NCI-H345 (cell line): Measurements from ENCODE around the gene ARMH1.
"Not testable (repeated sequence)": the region's sequence is repeated elsewhere in the genome, so short reads cannot be mapped to it uniquely, and the experiment has no call there.

Experiments used
- DNase-seq: peaks from one replicate; lab custom pipeline; 2025; lab: John Stamatoyannopoulos, UW

Gene ARMH1

GRCh38 chr1:44644806-44645205, 29.7 kb upstream of the ARMH1 start:
- no peak for DNase-seq

DNA sequence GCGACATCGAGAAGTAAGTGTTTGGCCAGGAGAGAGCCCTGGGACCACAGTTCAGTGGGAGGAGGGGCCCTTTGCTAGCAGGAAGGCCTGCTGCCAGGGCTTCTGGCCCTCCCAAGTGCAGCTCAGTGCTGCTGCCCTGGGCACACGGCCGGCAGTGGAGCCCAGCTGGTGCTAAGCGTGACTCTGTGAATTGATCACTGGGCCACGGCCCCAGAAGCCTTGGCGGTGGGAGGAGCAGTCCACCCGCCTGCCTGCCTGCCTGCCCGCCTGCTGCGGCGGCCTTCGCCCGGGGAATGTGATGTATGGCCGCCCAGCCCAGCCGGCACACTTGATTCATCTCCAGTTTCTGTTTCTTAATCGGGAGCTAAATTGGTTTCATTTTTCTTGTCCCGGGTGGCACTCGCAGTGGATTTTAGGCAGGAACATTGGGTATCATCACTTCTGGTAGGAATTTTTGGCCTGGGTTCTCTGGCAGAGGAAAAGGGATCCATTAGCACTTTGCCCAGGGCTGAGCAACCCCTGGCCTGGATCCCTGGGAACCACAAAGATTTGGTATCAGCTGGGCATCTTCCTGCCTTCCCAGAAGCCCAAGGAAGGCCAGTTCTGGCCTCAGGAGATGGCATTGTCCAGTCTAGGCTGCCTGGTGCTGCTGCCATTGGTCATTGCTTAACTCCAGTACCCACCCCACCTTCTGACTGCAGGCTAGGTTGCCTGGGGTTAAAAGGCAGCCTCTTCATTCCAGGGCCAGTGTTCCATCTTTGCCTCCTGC, 28.9 kb upstream of the ARMH1 start:
- no peak for DNase-seq

DNA sequence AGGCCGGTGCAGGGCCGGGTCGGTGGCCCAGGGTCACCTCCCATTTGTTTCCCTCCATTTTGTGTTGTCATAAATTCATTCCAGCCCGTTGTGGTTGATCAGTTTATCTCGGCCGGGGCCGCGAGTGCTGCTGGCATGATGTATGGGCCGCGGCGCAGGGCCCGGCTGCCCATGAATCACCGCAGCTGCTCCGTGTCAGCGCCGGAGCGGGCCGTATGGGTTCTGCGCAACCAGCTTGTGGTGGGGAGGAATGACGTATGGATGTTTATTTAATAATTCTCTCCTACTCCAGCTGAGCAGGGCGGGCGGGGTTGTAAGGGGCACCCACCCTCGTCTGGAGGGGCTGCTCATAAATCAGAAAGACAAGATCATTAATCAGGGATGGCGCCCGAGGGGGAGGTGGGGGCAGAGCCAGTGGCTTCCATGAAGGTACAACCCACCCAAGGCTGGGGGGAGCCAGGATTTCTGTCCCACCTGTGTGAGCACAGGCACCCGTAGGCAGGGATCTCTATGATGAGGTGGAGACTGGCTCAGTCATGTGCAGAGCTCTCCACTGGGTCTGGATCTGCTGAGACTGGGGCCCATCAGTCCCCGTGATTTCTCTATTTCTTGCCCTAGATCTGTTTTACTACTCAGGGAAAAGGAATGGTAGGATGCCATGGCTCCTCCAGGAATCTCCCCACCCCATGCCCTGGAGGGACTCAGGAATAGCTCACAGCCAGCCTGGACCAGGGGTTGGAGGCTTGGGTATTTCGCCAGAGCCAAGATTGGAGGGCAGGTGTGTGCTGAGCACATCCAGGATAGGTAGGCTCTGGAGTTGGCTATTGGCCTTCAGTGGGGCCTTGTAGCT, 28.0 kb upstream of the ARMH1 start:
- DNase-seq: no peak

DNA sequence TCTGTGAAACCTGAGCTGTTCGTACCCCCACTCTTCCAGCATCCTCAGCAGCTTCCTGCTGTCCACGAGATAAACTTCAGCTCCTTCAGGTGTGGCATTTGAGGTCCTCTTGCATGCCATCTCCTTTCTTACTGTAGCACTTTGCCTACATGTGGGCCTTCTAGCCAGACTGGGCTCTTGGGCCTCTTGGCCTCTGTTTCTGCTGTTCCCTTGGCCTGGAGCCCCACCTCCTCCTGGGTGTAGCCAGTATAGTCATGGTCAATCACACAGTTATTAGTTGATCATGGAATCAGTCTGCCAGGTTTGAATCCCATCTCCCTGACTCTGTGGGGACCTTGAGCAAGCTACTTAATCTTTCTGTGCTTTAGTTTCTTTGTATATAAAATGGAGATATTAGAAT, 26.6 kb upstream of the ARMH1 start:
- no peak for DNase-seq

GRCh38 chr1:44648529-44649250, 25.8 kb upstream of the ARMH1 start:
- no peak for DNase-seq

DNA sequence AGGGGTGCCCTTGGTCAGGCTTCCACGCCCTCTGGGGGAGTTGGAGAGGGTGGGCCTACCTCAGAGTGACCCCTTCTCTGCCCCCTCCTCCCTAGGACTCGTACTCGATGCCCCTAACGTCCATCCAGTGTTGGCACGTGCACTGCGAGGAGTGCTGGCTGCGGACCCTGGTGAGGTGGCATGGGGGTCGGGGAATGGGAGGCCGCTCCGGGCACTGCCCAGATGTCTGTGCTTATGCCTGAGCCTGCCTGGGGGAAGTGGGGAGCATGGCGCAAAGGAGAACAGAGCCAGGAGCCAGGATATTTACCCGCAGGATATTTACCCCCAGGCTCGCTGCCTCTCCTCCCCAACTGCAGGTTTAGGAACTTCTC, 24.7 kb upstream of the ARMH1 start:
- no peak for DNase-seq

DNA sequence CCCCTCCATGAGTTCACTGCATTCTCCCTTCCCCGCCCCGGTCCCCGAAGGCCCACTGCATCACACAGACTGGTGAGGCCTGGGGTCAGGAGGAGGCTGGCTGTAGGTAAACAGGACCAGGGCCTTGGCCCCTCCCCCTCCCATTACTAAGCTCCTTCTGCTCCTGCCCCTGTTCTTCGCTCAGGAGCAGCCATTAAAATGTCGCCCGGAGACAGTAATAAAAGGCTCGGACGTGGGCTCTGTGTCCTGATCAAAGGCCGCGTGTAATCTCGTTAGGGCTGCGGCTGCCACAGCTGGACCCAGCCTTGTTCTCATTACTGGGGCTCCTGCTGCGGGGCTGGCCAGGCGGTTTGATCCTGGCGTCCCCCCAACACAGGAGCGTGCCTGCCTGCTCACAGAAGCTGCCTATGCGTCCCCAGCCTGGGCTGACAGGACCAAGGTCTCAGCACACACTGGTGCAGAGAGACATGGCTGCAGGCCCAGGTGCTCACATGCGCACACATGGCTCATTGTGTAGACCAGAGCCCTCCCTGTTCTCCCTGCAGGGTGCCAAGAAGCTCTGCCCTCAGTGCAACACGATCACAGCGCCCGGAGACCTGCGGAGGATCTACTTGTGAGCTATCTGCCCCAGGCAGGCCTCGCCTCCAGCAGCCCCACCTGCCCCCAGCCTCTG, 24.2 kb upstream of the ARMH1 start:
- DNase-seq: no peak

- DNase-seq: no peak
Observed at GRCh38 chr1:44651069-44651468, 23.4 kb upstream of the ARMH1 start.

GRCh38 chr1:44652445-44653106, 21.9 kb upstream of the ARMH1 start:
- DNase-seq: peak; percentile 50

GRCh38 chr1:44653107-44653964, 21.2 kb upstream of the ARMH1 start:
- DNase-seq: no peak

- no peak for DNase-seq
Observed at GRCh38 chr1:44654621-44655187, 19.8 kb upstream of the ARMH1 start.

DNA sequence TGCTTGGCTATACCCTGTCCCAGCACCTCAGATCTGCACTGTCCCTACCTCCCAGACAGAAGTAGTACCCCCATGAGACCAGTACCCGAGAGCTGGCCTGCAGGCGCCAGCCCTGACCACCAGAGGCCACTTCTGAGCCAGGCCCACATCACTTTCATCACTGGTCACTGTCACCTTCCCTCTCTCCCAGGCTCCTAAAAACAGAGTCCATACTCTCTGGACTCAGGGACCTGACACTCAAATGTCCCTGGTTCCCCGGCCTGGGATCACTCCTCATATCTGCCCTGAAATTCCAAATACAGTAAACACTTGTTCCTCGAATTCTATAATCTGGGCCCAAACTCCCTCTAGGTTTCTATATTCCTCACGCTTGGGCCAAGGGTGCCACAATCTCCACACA, 18.9 kb upstream of the ARMH1 start:
- DNase-seq: peak; percentile 6

DNA sequence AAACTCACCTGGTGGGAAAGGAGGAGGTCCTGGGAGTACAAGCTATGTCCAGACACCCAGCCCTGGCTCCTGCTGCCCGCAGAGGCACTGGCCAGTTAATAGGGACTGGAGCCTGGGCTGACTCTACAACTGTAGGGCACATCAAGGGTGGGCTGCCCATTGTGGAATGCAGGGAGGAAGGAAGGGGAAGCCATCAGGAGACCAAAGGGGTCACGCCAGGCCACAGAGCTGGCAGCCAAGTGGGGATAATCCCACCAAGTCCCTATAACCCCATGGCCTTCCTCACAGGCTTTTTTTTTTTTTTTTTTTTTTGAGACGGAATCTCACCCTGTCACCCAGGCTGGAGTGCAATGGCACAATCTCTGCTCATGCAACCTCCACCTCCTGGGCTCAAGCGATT, 14.9 kb upstream of the ARMH1 start:
- DNase-seq: no peak

GRCh38 chr1:44660176-44660575, 14.3 kb upstream of the ARMH1 start:
- DNase-seq: peak; percentile 43

DNA sequence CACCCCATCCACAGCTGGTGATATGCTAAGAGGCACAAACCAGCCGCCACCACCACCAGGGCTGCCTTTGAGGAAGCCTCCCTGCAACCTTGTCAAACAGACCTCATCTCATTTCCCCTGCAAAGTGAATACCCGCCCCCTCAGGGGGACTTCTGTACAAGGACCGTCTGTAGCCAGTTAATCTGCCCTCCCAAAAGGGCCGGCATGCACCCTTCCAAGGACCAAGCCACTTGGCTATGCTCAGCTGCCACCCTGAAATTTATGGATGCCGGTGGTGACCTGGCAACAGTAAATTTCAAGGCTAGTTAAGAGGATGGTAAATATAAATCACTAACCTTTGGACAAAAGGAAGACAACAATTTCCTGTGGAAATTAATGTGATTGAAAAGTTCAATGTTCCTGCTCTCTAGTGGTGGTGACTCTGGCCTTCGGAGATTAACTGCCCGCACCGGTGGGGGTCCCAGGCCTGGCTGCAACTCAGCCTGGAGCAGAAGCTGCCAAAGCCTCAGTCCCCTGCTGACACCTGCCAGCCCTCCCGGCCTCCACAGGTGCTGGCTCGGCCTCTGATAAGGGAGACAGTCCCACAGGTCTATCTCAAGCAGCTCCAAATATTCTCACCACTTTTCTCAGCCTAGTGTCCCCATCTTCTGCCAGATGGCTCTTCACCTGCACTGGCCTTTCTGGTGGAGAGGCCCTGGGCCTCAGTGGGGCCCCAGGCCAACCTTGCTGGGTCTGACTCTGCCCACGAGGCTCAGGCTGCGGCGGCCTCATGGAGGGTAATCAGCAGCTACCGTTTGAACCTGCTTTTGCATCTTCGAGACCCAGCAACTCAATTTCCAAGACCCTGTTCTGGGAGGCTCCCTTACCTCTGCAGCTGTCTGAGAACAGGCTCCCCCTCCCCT, 12.5 kb upstream of the ARMH1 start:
- DNase-seq: no peak

DNA sequence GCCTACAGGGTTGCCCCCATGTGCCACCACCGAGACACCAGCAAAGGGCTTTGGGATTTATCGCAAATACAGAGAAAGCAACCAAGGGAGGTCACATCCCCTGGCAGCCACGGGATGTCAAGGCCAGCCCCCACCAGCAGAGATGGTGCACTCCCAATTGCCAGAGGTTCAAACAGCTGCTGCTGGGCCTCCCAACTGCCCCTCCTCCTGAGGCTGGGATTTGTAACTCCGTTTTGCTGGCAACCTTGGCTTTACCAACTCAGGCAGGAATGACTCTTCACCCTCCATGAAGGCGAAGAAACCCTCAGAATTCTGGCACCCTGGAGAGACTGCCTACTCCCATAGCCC, 11.9 kb upstream of the ARMH1 start:
- no peak for DNase-seq

DNA sequence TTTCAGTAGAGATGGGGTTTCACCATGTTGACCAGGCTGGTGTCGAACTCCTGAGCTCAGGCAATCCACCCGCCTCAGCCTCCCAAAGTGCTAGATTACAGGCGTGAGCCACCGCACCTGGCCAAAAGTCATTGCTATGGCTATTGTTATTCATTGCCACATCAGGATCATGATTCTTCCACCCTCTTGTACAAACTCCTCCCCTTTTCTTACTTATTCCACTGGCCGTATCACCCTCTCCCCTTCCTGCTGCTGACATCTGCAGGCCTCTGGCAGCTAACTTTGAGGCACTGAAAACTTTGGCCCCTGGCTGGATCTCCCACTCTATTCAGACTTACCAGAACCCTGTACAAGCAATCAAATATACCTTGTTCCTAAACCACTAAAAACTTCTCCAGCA, 11.1 kb upstream of the ARMH1 start:
- DNase-seq: no peak

DNA sequence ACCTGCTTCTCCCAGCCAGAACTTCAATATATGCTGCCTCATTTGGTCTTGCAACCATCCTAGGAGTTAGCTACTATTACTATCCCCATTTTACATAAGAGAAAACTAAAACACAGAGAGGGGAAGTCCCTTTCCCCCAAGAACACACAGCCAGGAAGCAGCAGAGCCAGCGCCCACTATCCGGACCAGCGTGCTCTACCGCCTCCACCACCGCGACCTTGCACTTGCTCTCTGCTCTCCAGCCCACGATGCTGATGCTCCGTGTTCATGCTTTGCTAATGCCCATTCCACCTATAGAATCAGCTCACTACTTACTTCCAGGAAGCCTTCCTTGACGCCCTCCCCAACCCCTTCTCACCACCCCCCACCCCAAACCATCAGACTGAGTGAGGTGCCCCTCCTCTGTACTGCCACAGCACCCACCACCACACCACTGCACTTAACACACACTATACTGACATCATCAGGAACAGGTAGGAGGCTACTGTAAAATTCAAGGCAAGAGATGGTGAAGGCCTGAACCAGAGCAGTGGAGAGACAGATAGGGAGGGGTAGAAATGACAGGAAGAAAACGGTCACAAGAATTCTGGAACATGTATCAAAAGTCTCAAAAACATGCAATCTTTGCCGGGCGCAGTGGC, 9.7 kb upstream of the ARMH1 start:
- no peak for DNase-seq

GRCh38 chr1:44666719-44667118, 7.8 kb upstream of the ARMH1 start:
- not testable (repeated sequence) for DNase-seq
